GM23338 (cell line): ENCODE measurements around the gene SMTNL2.

ENCODE experiments used
- CREB1 ChIP-seq: fragments of 250-450 bp; sonication (Bioruptor Pico); IDR thresholded peaks from 2 replicates; pipeline ENCODE4 v1.5.0; 2020; ENCODE audit warnings: low read depth, mild to moderate bottlenecking, moderate library complexity
- CTCF ChIP-seq, 2 experiments: fragments of 200-600 bp in 1 of 2; sonication (generic) in 1 of 2; conservative IDR thresholded peaks; 2 replicates each; pipeline versions ENCODE4 v1.5.1 to v1.6.1; 2016 to 2017; ENCODE audit warnings: antibody characterized with exemption in 2 of 2, low read depth in 2 of 2, mild to moderate bottlenecking in 2 of 2, moderate library complexity in 1 of 2
- EZH2 ChIP-seq: fragments of 200-600 bp; sonication (generic); IDR thresholded peaks from one replicate; pipeline ENCODE4 v1.8.0; 2017; ENCODE audit warnings: antibody characterized with exemption, mild to moderate bottlenecking, low read depth; ENCODE audit not compliant: unreplicated experiment
- EZH2phosphoT487 ChIP-seq: fragments of 200-600 bp; sonication (generic); IDR thresholded peaks from one replicate; pipeline ENCODE4 v1.8.1; 2018; ENCODE audit warnings: antibody characterized with exemption; ENCODE audit not compliant: unreplicated experiment
- NANOG ChIP-seq: IDR thresholded peaks from 2 replicates; pipeline ENCODE4 v1.6.1; 2016; ENCODE audit warnings: antibody characterized with exemption, borderline replicate concordance
- POLR2AphosphoS5 ChIP-seq: IDR thresholded peaks from 2 replicates; pipeline ENCODE4 v1.6.1; 2016; ENCODE audit warnings: antibody characterized with exemption, low read depth
- STAT1 ChIP-seq: IDR thresholded peaks from one replicate; pipeline ENCODE4 v1.6.1; 2016; ENCODE audit warnings: antibody characterized with exemption; ENCODE audit not compliant: unreplicated experiment
- ZNF114 ChIP-seq: fragments of 250-450 bp; sonication (Bioruptor Pico); IDR thresholded peaks from 2 replicates; pipeline ENCODE4 v1.5.0; 2020; ENCODE audit warnings: mild to moderate bottlenecking, moderate library complexity
- ZNF331 ChIP-seq: fragments of 250-450 bp; sonication (Bioruptor Pico); IDR thresholded peaks from 2 replicates; pipeline ENCODE4 v1.5.0; 2020; ENCODE audit warnings: low read depth, mild to moderate bottlenecking, moderate library complexity
- TF ChIP-seq, protein P1 (sequence below): IDR thresholded peaks from one replicate; pipeline ENCODE4 v1.6.1; 2018; ENCODE audit warnings: antibody characterized with exemption; ENCODE audit not compliant: unreplicated experiment
- TF ChIP-seq, protein P2 (sequence below): fragments of 250-450 bp; sonication (Bioruptor Pico); IDR thresholded peaks from 2 replicates; pipeline ENCODE4 v1.5.0; 2020; ENCODE audit warnings: mild to moderate bottlenecking, moderate library complexity

GRCh38 chr17:4543557-4544026 is 40.7 kb upstream of the SMTNL2 start:
- TF ChIP-seq CTCF (conservative IDR thresholded peaks at IDR 0.05; ENCODE audit: low read depth in 2 of 2) (no peak), EZH2 (no peak), EZH2phosphoT487 (no peak), POLR2AphosphoS5 (no peak), ZNF114 (no peak), ZNF331 (CRISPR knock-in tag) (no peak), NANOG (no peak), CREB1 (CRISPR knock-in tag) (no peak), STAT1 (no peak)
- TF ChIP-seq, protein P1, sequence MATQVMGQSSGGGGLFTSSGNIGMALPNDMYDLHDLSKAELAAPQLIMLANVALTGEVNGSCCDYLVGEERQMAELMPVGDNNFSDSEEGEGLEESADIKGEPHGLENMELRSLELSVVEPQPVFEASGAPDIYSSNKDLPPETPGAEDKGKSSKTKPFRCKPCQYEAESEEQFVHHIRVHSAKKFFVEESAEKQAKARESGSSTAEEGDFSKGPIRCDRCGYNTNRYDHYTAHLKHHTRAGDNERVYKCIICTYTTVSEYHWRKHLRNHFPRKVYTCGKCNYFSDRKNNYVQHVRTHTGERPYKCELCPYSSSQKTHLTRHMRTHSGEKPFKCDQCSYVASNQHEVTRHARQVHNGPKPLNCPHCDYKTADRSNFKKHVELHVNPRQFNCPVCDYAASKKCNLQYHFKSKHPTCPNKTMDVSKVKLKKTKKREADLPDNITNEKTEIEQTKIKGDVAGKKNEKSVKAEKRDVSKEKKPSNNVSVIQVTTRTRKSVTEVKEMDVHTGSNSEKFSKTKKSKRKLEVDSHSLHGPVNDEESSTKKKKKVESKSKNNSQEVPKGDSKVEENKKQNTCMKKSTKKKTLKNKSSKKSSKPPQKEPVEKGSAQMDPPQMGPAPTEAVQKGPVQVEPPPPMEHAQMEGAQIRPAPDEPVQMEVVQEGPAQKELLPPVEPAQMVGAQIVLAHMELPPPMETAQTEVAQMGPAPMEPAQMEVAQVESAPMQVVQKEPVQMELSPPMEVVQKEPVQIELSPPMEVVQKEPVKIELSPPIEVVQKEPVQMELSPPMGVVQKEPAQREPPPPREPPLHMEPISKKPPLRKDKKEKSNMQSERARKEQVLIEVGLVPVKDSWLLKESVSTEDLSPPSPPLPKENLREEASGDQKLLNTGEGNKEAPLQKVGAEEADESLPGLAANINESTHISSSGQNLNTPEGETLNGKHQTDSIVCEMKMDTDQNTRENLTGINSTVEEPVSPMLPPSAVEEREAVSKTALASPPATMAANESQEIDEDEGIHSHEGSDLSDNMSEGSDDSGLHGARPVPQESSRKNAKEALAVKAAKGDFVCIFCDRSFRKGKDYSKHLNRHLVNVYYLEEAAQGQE, result no peak
- TF ChIP-seq, protein P2, sequence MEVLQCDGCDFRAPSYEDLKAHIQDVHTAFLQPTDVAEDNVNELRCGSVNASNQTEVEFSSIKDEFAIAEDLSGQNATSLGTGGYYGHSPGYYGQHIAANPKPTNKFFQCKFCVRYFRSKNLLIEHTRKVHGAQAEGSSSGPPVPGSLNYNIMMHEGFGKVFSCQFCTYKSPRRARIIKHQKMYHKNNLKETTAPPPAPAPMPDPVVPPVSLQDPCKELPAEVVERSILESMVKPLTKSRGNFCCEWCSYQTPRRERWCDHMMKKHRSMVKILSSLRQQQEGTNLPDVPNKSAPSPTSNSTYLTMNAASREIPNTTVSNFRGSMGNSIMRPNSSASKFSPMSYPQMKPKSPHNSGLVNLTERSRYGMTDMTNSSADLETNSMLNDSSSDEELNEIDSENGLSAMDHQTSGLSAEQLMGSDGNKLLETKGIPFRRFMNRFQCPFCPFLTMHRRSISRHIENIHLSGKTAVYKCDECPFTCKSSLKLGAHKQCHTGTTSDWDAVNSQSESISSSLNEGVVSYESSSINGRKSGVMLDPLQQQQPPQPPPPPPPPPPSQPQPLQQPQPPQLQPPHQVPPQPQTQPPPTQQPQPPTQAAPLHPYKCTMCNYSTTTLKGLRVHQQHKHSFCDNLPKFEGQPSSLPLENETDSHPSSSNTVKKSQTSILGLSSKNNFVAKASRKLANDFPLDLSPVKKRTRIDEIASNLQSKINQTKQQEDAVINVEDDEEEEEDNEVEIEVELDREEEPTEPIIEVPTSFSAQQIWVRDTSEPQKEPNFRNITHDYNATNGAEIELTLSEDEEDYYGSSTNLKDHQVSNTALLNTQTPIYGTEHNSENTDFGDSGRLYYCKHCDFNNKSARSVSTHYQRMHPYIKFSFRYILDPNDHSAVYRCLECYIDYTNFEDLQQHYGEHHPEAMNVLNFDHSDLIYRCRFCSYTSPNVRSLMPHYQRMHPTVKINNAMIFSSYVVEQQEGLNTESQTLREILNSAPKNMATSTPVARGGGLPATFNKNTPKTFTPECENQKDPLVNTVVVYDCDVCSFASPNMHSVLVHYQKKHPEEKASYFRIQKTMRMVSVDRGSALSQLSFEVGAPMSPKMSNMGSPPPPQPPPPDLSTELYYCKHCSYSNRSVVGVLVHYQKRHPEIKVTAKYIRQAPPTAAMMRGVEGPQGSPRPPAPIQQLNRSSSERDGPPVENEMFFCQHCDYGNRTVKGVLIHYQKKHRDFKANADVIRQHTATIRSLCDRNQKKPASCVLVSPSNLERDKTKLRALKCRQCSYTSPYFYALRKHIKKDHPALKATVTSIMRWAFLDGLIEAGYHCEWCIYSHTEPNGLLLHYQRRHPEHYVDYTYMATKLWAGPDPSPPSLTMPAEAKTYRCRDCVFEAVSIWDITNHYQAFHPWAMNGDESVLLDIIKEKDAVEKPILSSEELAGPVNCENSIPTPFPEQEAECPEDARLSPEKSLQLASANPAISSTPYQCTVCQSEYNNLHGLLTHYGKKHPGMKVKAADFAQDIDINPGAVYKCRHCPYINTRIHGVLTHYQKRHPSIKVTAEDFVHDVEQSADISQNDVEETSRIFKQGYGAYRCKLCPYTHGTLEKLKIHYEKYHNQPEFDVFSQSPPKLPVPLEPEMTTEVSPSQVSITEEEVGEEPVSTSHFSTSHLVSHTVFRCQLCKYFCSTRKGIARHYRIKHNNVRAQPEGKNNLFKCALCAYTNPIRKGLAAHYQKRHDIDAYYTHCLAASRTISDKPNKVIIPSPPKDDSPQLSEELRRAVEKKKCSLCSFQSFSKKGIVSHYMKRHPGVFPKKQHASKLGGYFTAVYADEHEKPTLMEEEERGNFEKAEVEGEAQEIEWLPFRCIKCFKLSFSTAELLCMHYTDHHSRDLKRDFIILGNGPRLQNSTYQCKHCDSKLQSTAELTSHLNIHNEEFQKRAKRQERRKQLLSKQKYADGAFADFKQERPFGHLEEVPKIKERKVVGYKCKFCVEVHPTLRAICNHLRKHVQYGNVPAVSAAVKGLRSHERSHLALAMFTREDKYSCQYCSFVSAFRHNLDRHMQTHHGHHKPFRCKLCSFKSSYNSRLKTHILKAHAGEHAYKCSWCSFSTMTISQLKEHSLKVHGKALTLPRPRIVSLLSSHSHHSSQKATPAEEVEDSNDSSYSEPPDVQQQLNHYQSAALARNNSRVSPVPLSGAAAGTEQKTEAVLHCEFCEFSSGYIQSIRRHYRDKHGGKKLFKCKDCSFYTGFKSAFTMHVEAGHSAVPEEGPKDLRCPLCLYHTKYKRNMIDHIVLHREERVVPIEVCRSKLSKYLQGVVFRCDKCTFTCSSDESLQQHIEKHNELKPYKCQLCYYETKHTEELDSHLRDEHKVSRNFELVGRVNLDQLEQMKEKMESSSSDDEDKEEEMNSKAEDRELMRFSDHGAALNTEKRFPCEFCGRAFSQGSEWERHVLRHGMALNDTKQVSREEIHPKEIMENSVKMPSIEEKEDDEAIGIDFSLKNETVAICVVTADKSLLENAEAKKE (CRISPR knock-in tag), result no peak
